ENCODE measurements around the gene ITPK1. TPM values are rescaled to one million over a fixed set of nuclear protein-coding genes. Genes with fewer than 3 reads are reported as not detected.
A peak's percentile ranks its signal among the peaks of the same experiment; 100 is the strongest.

ITPK1 gene
- total RNA-seq, 1 donor, result 25.0 TPM

- DNase-seq (ENCODE audit: insufficient read length, low spot score, missing footprints), result peak; percentile 68
- no peak overlapping the region for H3K4me2 ChIP-seq (ENCODE audit: insufficient read depth, low read length)
- H3K36me3 ChIP-seq (ENCODE audit: insufficient read depth, low read length), result no peaks in the 10 kb centered on the region
- H3K4me3 ChIP-seq (ENCODE audit: insufficient read depth, low read length), result no peak overlapping the region
- H3K27ac ChIP-seq (ENCODE audit: low read depth, low read length), result no peak overlapping the region
- peaks cover 17% of the 10 kb centered on the region for H4K20me1 ChIP-seq (ENCODE audit: insufficient read depth, low read length)
- H2AFZ ChIP-seq (ENCODE audit: low read length), result no peak overlapping the region
- H3K27me3 ChIP-seq (ENCODE audit: insufficient read depth, low read length), result no peaks in the 10 kb centered on the region
- TF ChIP-seq CTCF (IDR thresholded peaks at IDR 0.05; ENCODE audit: extremely low read depth, low read depth, low read length), result no peak
- peaks cover 14% of the 10 kb centered on the region for H3K4me1 ChIP-seq (ENCODE audit: insufficient read depth, low read length)
- no peaks in the 10 kb centered on the region for H3K9me3 ChIP-seq (ENCODE audit: low read depth, low read length)
- no peaks in the 10 kb centered on the region for H3K79me2 ChIP-seq (ENCODE audit: insufficient read depth, low read length)
Observed at GRCh38 chr14:93028724-93029076, 87.0 kb downstream of the ITPK1 start.

GRCh38 chr14:93027810-93028723 lies 87.7 kb downstream of the ITPK1 start:
- Histone ChIP-seq H3K4me1 (ENCODE audit: insufficient read depth, low read length) (peaks cover 14% of the 10 kb centered on the region), H3K27ac (ENCODE audit: low read depth, low read length) (no peak overlapping the region), H2AFZ (ENCODE audit: low read length) (no peak overlapping the region), H3K36me3 (ENCODE audit: insufficient read depth, low read length) (no peaks in the 10 kb centered on the region), H3K79me2 (ENCODE audit: insufficient read depth, low read length) (no peaks in the 10 kb centered on the region), H3K9me3 (ENCODE audit: low read depth, low read length) (no peaks in the 10 kb centered on the region), H4K20me1 (ENCODE audit: insufficient read depth, low read length) (peaks cover 17% of the 10 kb centered on the region), H3K4me3 (ENCODE audit: insufficient read depth, low read length) (no peak overlapping the region), H3K27me3 (ENCODE audit: insufficient read depth, low read length) (no peaks in the 10 kb centered on the region), H3K4me2 (ENCODE audit: insufficient read depth, low read length) (no peak overlapping the region)
- peak; percentile 54 for DNase-seq (ENCODE audit: insufficient read length, low spot score, missing footprints)
- no peak for TF ChIP-seq CTCF (IDR thresholded peaks at IDR 0.05; ENCODE audit: extremely low read depth, low read depth, low read length)

- DNase-seq (ENCODE audit: insufficient read length, low spot score, missing footprints), result no peak
- Histone ChIP-seq H3K27me3 (ENCODE audit: insufficient read depth, low read length) (no peaks in the 10 kb centered on the region), H3K4me2 (ENCODE audit: insufficient read depth, low read length) (no peak overlapping the region), H3K4me1 (ENCODE audit: insufficient read depth, low read length) (peaks cover 7% of the 10 kb centered on the region), H4K20me1 (ENCODE audit: insufficient read depth, low read length) (peaks cover 13% of the 10 kb centered on the region), H3K4me3 (ENCODE audit: insufficient read depth, low read length) (no peak overlapping the region), H3K36me3 (ENCODE audit: insufficient read depth, low read length) (no peaks in the 10 kb centered on the region), H3K27ac (ENCODE audit: low read depth, low read length) (no peak overlapping the region), H3K79me2 (ENCODE audit: insufficient read depth, low read length) (no peaks in the 10 kb centered on the region), H3K9me3 (ENCODE audit: low read depth, low read length) (no peaks in the 10 kb centered on the region), H2AFZ (ENCODE audit: low read length) (no peak overlapping the region)
- TF ChIP-seq CTCF (IDR thresholded peaks at IDR 0.05; ENCODE audit: extremely low read depth, low read depth, low read length), result no peak
Observed at GRCh38 chr14:93026339-93026738, 89.4 kb downstream of the ITPK1 start.

- H4K20me1 ChIP-seq (ENCODE audit: insufficient read depth, low read length), result peaks cover 13% of the 10 kb centered on the region
- H3K27ac ChIP-seq (ENCODE audit: low read depth, low read length), result no peak overlapping the region
- H3K4me3 ChIP-seq (ENCODE audit: insufficient read depth, low read length), result no peak overlapping the region
- no peaks in the 10 kb centered on the region for H3K27me3 ChIP-seq (ENCODE audit: insufficient read depth, low read length)
- peak; percentile 44 for DNase-seq (ENCODE audit: insufficient read length, low spot score, missing footprints)
- H3K4me2 ChIP-seq (ENCODE audit: insufficient read depth, low read length), result no peak overlapping the region
- H3K79me2 ChIP-seq (ENCODE audit: insufficient read depth, low read length), result no peaks in the 10 kb centered on the region
- H2AFZ ChIP-seq (ENCODE audit: low read length), result no peak overlapping the region
- no peaks in the 10 kb centered on the region for H3K36me3 ChIP-seq (ENCODE audit: insufficient read depth, low read length)
- peaks cover 6% of the 10 kb centered on the region for H3K4me1 ChIP-seq (ENCODE audit: insufficient read depth, low read length)
- no peaks in the 10 kb centered on the region for H3K9me3 ChIP-seq (ENCODE audit: low read depth, low read length)
- TF ChIP-seq CTCF (IDR thresholded peaks at IDR 0.05; ENCODE audit: extremely low read depth, low read depth, low read length), result no peak
Observed at GRCh38 chr14:93025055-93025454, 90.7 kb downstream of the ITPK1 start.

All from osteoblast (primary cell).